Activated CD8-positive, alpha-beta T cell treated with anti-CD3 and anti-CD28 coated beads, Interleukin-2, amount 10 ng/mL, durations not matched to agents 7 days and 5 days (primary cell): ENCODE measurements around the gene PCCA. TPM values are rescaled to one million over a fixed set of nuclear protein-coding genes. Genes with fewer than 3 reads are reported as not detected.
"Not testable (repeated sequence)": the region's sequence is repeated elsewhere in the genome, so short reads cannot be mapped to it uniquely, and the experiment has no call there.

Experiments
- ATAC-seq: fragments of 150-1000 bp; cut with Tn5 transposase; one replicate; pipeline ENCODE4 v1.10.0; 2021; ENCODE audit warnings: moderate library complexity
- CTCF ChIA-PET: fragments of 350-600 bp; sonication (Branson Sonifier 250); formaldehyde crosslinking; loops from one replicate; lab custom pipeline; 2021; ENCODE audit warnings: antibody characterized with exemption; lab: Charles Lee
- POLR2A ChIA-PET: fragments of 350-600 bp; sonication (Branson Sonifier 250); formaldehyde crosslinking; loops from one replicate; lab custom pipeline; 2021; ENCODE audit warnings: antibody characterized with exemption; lab: Charles Lee
- DNase-seq: peaks from one replicate; pipeline ENCODE4 v3.0.0-alpha.2; 2020
- H3K27ac Mint-ChIP-seq: one replicate; pipeline ENCODE4 v1.8.0; 2021; ENCODE audit warnings: mild to moderate bottlenecking, mixed read lengths
- H3K27me3 Mint-ChIP-seq: one replicate; pipeline ENCODE4 v1.8.0; 2021; ENCODE audit warnings: low read depth, mixed read lengths
- H3K36me3 Mint-ChIP-seq: one replicate; pipeline ENCODE4 v1.8.0; 2021; ENCODE audit warnings: low read depth, mixed read lengths
- H3K4me1 Mint-ChIP-seq: one replicate; pipeline ENCODE4 v1.8.0; 2021; ENCODE audit warnings: low read depth, mixed read lengths
- H3K4me3 Mint-ChIP-seq: one replicate; pipeline ENCODE4 v1.8.0; 2021; ENCODE audit warnings: mild to moderate bottlenecking, mixed read lengths
- H3K9me3 Mint-ChIP-seq: one replicate; pipeline ENCODE4 v1.8.0; 2022; ENCODE audit warnings: mixed read lengths; ENCODE audit not compliant: insufficient read depth
- total RNA-seq, 2 experiments: library from RNA; stranded (reverse); gene quantifications; one replicate each; pipeline ENCODE4 v1.2.3, GENCODE V29; 2021

The PCCA gene
- total RNA-seq, 2 experiments from 2014 or later, result 11.4 to 12.2 TPM

GRCh38 chr13:100273552-100273951, 184.7 kb downstream of the PCCA start:
- Mint-ChIP-seq H3K27me3 (no peaks in the 10 kb centered on the region), H3K4me1 (no peaks in the 10 kb centered on the region), H3K27ac (no peak overlapping the region), H3K36me3 (peaks cover 5% of the 10 kb centered on the region), H3K4me3 (no peak overlapping the region), H3K9me3 (no peaks in the 10 kb centered on the region)
- DNase-seq (no peak), ATAC-seq (no peak)
- POLR2A ChIA-PET, result no interaction called here
- CTCF ChIA-PET, result no interaction called here

- Mint-ChIP-seq H3K27ac (no peak overlapping the region), H3K27me3 (no peaks in the 10 kb centered on the region), H3K36me3 (peaks cover 5% of the 10 kb centered on the region), H3K4me1 (no peaks in the 10 kb centered on the region), H3K9me3 (no peaks in the 10 kb centered on the region), H3K4me3 (no peak overlapping the region)
- no peak for ATAC-seq
- DNase-seq, result no peak
- POLR2A ChIA-PET, result no interaction called here
- CTCF ChIA-PET, result no interaction called here
Measured at GRCh38 chr13:100274942-100275506, 186.1 kb downstream of the PCCA start.

GRCh38 chr13:100275746-100276145, 186.9 kb downstream of the PCCA start:
- ChIA-PET CTCF (no interaction called here), POLR2A (no interaction called here)
- no peak for DNase-seq
- Mint-ChIP-seq H3K4me3 (no peak overlapping the region), H3K27ac (no peak overlapping the region), H3K27me3 (no peaks in the 10 kb centered on the region), H3K36me3 (peaks cover 5% of the 10 kb centered on the region), H3K9me3 (no peaks in the 10 kb centered on the region), H3K4me1 (no peaks in the 10 kb centered on the region)
- no peak for ATAC-seq

- Mint-ChIP-seq H3K9me3 (no peaks in the 10 kb centered on the region), H3K4me3 (no peak overlapping the region), H3K36me3 (peaks cover 2% of the 10 kb centered on the region), H3K4me1 (no peaks in the 10 kb centered on the region), H3K27me3 (no peaks in the 10 kb centered on the region), H3K27ac (no peak overlapping the region)
- ATAC-seq (no peak), DNase-seq (no peak)
- CTCF ChIA-PET, result no interaction called here
- POLR2A ChIA-PET, result no interaction called here
Measured at GRCh38 chr13:100280681-100281080, 191.8 kb downstream of the PCCA start.

- H3K27ac Mint-ChIP-seq, DNase-seq, H3K4me3 Mint-ChIP-seq, ATAC-seq, H3K27me3 Mint-ChIP-seq, H3K36me3 Mint-ChIP-seq, H3K4me1 Mint-ChIP-seq, CTCF ChIA-PET, POLR2A ChIA-PET, H3K9me3 Mint-ChIP-seq: not testable (repeated sequence)
Measured at GRCh38 chr13:100282306-100282705, 193.4 kb downstream of the PCCA start.

- DNase-seq, result no peak
- Mint-ChIP-seq H3K4me3 (no peak overlapping the region), H3K27me3 (no peaks in the 10 kb centered on the region), H3K9me3 (no peaks in the 10 kb centered on the region), H3K4me1 (no peaks in the 10 kb centered on the region), H3K27ac (no peak overlapping the region), H3K36me3 (no peaks in the 10 kb centered on the region)
- ChIA-PET CTCF (no interaction called here), POLR2A (no interaction called here)
- no peak for ATAC-seq
Measured at GRCh38 chr13:100290165-100290801, 201.4 kb downstream of the PCCA start.

- H3K4me3 Mint-ChIP-seq, result no peak overlapping the region
- H3K27ac Mint-ChIP-seq, result no peak overlapping the region
- ChIA-PET POLR2A (no interaction called here), CTCF (no interaction called here)
- H3K4me1 Mint-ChIP-seq, result no peaks in the 10 kb centered on the region
- DNase-seq (no peak), ATAC-seq (no peak)
- no peaks in the 10 kb centered on the region for H3K9me3 Mint-ChIP-seq
- no peaks in the 10 kb centered on the region for H3K36me3 Mint-ChIP-seq
- no peaks in the 10 kb centered on the region for H3K27me3 Mint-ChIP-seq
Measured at GRCh38 chr13:100291624-100292023, 202.7 kb downstream of the PCCA start.

- Mint-ChIP-seq H3K9me3 (no peaks in the 10 kb centered on the region), H3K36me3 (no peaks in the 10 kb centered on the region), H3K27ac (no peak overlapping the region), H3K4me1 (no peaks in the 10 kb centered on the region), H3K27me3 (no peaks in the 10 kb centered on the region), H3K4me3 (no peak overlapping the region)
- ChIA-PET POLR2A (no interaction called here), CTCF (no interaction called here)
- ATAC-seq (no peak), DNase-seq (no peak)
Measured at GRCh38 chr13:100297413-100297812, 208.5 kb downstream of the PCCA start.

- ATAC-seq, result no peak
- H3K9me3 Mint-ChIP-seq, result no peaks in the 10 kb centered on the region
- POLR2A ChIA-PET, result no interaction called here
- no peaks in the 10 kb centered on the region for H3K36me3 Mint-ChIP-seq
- CTCF ChIA-PET, result interaction anchor here (1.0 kb wide), 1 partner anchor 217 kb away, joined by 4 read pairs; no protein-coding TSS in a partner anchor
- H3K27me3 Mint-ChIP-seq, result no peaks in the 10 kb centered on the region
- no peak overlapping the region for H3K4me3 Mint-ChIP-seq
- no peak overlapping the region for H3K27ac Mint-ChIP-seq
- H3K4me1 Mint-ChIP-seq, result no peaks in the 10 kb centered on the region
- no peak for DNase-seq
Measured at GRCh38 chr13:100298116-100298681, 209.3 kb downstream of the PCCA start.

- ATAC-seq (no peak), DNase-seq (no peak)
- H3K4me1 Mint-ChIP-seq, result no peaks in the 10 kb centered on the region
- H3K27ac Mint-ChIP-seq, result no peak overlapping the region
- H3K27me3 Mint-ChIP-seq, result no peaks in the 10 kb centered on the region
- H3K9me3 Mint-ChIP-seq, result no peaks in the 10 kb centered on the region
- ChIA-PET CTCF (interaction anchor here (1.0 kb wide), 1 partner anchor 216 kb away, joined by 4 read pairs; no protein-coding TSS in a partner anchor), POLR2A (interaction anchor here (0.5 kb wide), 1 partner anchor 59 kb away, joined by 3 read pairs; no protein-coding TSS in a partner anchor)
- H3K4me3 Mint-ChIP-seq, result no peak overlapping the region
- no peaks in the 10 kb centered on the region for H3K36me3 Mint-ChIP-seq
Measured at GRCh38 chr13:100298691-100299090, 209.8 kb downstream of the PCCA start.

GRCh38 chr13:100300243-100300642, 211.3 kb downstream of the PCCA start:
- CTCF ChIA-PET, result no interaction called here
- POLR2A ChIA-PET, result no interaction called here
- Mint-ChIP-seq H3K9me3 (no peaks in the 10 kb centered on the region), H3K36me3 (no peaks in the 10 kb centered on the region), H3K4me3 (no peak overlapping the region), H3K27ac (no peak overlapping the region), H3K4me1 (no peaks in the 10 kb centered on the region), H3K27me3 (no peaks in the 10 kb centered on the region)
- ATAC-seq, result no peak
- no peak for DNase-seq

- H3K4me1 Mint-ChIP-seq, result no peaks in the 10 kb centered on the region
- no peak for ATAC-seq
- no peaks in the 10 kb centered on the region for H3K27me3 Mint-ChIP-seq
- H3K36me3 Mint-ChIP-seq, result no peaks in the 10 kb centered on the region
- H3K4me3 Mint-ChIP-seq, result no peak overlapping the region
- H3K9me3 Mint-ChIP-seq, result no peaks in the 10 kb centered on the region
- POLR2A ChIA-PET, result no interaction called here
- H3K27ac Mint-ChIP-seq, result no peak overlapping the region
- no peak for DNase-seq
- CTCF ChIA-PET, result no interaction called here
Measured at GRCh38 chr13:100300708-100301107, 211.8 kb downstream of the PCCA start.
